Fibroblast of pulmonary artery (primary cell): ENCODE data around the gene TRPC3.
A peak's percentile ranks its signal among the peaks of the same experiment; 100 is the strongest.

ENCODE experiments used
- DNase-seq: peaks from one replicate; pipeline ENCODE4 v3.0.0-alpha.2; 2010; ENCODE audit warnings: low read depth
- H3K4me3 ChIP-seq: replicated peaks from 2 replicates; pipeline ENCODE4 v1.5.1; 2011; ENCODE audit warnings: low read depth, mild to moderate bottlenecking, control low read depth, low read length, moderate library complexity
- TF ChIP-seq, protein P1 (sequence below): IDR thresholded peaks from 2 replicates; pipeline ENCODE4 v1.5.1; 2011; ENCODE audit warnings: mild to moderate bottlenecking, control low read depth, low read length, inconsistent platforms; ENCODE audit errors: missing control alignments

The TRPC3 gene

DNA sequence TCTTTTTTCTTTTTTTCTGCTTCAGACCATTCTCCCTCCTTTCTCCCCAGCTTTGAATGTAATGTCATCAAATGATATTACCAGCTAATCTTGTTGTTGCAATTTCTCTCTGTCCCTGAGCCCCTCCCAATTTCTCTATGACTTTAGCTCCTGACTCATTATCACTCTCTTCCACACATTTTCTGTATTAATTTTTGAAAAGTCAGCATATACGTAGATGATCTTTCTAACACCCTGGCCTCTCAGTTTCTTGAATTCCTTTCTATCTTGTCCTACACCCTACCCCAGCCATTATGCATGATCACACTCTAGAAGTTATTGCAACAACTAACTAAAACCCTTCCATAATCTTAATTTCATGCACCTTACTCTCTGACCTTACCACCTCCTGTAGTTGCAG lies 13.1 kb upstream of the TRPC3 start:
- no peak for DNase-seq
- no peak overlapping the region for H3K4me3 ChIP-seq
- TF ChIP-seq, protein P1, sequence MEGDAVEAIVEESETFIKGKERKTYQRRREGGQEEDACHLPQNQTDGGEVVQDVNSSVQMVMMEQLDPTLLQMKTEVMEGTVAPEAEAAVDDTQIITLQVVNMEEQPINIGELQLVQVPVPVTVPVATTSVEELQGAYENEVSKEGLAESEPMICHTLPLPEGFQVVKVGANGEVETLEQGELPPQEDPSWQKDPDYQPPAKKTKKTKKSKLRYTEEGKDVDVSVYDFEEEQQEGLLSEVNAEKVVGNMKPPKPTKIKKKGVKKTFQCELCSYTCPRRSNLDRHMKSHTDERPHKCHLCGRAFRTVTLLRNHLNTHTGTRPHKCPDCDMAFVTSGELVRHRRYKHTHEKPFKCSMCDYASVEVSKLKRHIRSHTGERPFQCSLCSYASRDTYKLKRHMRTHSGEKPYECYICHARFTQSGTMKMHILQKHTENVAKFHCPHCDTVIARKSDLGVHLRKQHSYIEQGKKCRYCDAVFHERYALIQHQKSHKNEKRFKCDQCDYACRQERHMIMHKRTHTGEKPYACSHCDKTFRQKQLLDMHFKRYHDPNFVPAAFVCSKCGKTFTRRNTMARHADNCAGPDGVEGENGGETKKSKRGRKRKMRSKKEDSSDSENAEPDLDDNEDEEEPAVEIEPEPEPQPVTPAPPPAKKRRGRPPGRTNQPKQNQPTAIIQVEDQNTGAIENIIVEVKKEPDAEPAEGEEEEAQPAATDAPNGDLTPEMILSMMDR = no peak

DNA sequence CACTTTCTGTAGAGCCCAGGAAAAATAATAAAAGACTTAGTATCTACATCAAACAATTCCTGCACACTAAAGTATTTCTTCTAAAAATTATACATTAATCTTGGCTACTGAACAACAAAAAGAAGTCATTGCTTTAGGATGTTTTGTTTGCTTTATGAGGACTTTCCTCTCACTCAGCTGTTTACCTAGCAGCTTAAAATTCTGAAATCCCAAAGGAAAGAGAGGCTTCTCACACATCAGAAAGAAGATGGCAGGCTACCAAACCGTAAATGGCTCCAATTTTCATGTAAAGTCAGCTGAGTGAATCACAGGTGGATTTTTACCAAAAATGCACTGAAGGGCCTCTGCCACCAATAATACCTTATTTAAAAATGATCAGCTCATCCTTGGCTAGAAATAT lies 9.0 kb upstream of the TRPC3 start:
- no peak for DNase-seq
- H3K4me3 ChIP-seq = no peak overlapping the region
- TF ChIP-seq, protein P1 = no peak

GRCh38 chr4:121958777-121959176 lies 6.9 kb upstream of the TRPC3 start:
- TF ChIP-seq, protein P1 = no peak
- no peak overlapping the region for H3K4me3 ChIP-seq
- no peak for DNase-seq

DNA sequence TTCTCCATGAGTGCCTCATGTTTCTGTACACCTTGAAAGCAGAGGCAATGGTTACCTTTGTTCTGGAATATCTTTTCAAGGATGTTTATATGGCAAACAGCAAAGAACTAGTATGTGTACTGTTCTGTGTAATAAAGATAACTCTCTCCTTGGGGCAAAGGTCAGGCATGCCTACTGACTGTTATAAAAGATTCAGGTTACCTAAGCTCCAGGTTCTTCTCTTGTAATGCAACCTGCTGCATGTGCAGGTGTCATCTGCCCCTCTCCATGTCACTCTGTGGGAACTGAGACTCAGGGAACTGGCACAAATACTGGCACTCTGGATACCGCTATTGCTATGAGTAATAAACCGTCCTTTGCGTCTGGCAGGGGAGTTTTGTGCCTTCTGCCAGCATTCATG lies 5.4 kb upstream of the TRPC3 start:
- TF ChIP-seq, protein P1 = no peak

GRCh38 chr4:121953860-121954259 lies 2.0 kb upstream of the TRPC3 start:
- no peak overlapping the region for H3K4me3 ChIP-seq
- no peak for DNase-seq
- TF ChIP-seq, protein P1 = no peak

More for the DNA sequence above, 5.4 kb upstream of the TRPC3 start:
- no peak for DNase-seq
- no peak overlapping the region for H3K4me3 ChIP-seq

GRCh38 chr4:121952290-121952689 lies 430 bp upstream of the TRPC3 start:
- TF ChIP-seq, protein P1 = no peak
- no peak for DNase-seq
- H3K4me3 ChIP-seq = no peak overlapping the region

DNA sequence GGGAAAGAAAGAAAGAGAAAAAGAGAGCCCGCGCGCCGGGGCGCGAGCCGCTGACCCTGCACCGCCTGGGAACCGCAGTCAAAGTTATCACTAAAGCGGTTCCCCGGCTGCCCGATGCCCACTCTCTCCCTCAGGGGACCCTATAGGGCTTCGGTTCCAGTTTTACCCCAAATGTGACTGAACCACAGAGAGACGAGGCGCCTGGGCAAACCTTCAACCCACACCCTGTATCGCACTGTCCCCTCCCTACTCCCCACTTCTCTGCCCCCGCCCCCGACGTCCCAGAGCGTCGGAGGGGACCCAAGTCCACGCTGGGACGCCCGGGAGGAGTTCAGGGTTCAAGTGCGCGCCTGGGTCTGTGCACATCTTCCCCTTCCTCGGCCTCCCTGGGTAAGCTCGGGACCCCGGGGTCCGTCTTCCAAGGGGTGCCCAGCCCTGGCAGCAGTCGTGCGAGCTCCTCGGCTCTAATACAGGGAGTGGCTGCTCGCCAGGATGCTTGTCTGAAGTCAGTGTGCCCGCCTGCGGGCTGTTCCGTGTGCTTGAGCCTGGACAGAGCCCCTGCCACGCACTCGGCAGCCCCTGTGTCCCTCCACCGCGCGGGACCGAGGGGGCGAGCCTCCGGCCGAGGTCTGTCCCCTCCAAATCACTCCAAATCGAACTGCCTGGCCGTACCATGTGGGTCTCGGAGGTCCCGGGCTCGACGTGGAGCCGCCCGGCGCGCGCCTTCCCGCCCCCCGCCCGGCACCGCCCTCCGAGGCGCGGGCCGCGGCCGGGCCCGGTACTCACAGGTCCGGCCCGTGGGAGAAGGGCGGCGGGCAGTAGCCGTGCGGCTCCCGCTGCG lies 960 bp downstream of the TRPC3 start:
- H3K4me3 ChIP-seq = peak overlapping the region; percentile 45
- TF ChIP-seq, protein P1 = no peak
- no peak for DNase-seq
